Measurements from ENCODE around the gene STAT2.
A peak's percentile ranks its signal among the peaks of the same experiment; 100 is the strongest.

The STAT2 gene

DNA sequence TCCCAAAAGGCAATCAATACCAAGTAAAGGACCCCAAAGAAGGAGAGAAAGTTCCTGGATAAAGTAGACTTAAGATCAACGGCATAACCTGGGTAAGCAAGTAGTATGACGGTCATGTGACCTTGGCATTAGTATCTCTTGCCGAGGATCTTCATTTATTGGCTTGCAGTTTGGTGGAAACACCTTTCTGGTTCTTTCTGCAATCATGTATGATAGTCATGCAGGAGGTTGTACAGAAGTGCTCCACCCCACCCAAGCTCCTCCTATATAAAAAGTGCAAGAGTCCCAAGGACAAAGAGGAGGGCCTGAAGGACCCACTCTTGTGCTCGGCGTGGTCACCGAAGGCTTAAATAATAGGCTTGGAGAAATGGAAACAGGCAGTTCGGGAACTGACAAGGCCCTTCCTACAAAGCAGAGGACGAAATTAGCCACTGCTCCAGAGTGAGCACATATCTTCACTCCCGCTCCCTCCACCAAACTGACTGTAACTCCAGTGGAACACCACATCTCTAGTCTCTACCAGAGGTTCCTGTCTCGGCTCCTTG, 60.5 kb downstream of the STAT2 start:
- peaks cover 27% of the 10 kb centered on the region for H3K36me3 Mint-ChIP-seq (ENCODE audit: low read depth)
- peak; percentile 7 for ATAC-seq
- peak overlapping the region; percentile 96 for H3K4me3 Mint-ChIP-seq
- H3K27me3 Mint-ChIP-seq = no peaks in the 10 kb centered on the region
- no peaks in the 10 kb centered on the region for H3K9me3 Mint-ChIP-seq
- peaks cover 51% of the 10 kb centered on the region for H3K4me1 Mint-ChIP-seq
- H3K27ac Mint-ChIP-seq = peak overlapping the region; percentile 96
- no peak for DNase-seq

DNA sequence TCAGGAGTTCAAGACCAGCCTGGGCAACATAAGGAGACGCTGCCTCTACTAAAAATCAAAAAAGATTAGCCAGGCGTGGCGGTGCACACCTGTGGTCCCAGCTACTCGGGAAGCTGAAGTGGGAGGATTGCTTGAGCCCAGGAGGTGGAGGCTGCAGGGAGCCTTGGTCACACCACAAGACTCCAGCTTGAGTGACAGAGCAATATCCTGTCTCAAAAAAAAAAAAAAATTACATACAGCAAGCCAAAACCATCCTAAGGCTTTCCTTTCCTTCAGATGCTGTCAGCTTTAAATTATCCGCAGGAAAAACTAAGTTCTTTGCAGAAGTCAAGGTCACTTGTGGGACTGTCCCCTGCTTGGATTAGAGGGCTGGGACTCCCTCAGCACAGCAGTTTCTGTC, 61.1 kb downstream of the STAT2 start:
- peaks cover 53% of the 10 kb centered on the region for H3K4me1 Mint-ChIP-seq

DNA sequence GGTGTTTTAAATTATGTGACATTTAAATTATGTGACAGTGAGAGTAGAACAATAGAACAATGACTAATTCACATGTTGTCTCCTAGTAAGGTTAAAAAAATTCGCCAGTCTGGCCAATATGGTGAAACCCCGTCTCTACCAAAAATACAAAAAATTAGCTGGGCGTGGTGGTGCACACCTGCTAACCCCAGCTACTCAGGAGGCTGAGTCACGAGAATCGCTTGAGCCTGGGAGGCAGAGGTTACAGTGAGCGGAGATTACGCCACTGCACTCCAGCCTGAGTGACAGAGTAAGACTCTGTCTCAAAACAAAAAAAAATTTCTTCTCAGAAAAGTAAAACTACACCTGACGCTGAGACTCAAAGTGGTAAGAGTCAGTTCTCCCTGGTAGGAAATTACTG, 62.5 kb downstream of the STAT2 start:
- DNase-seq (no peak), ATAC-seq (no peak)
- peak overlapping the region; percentile 42 for H3K4me3 Mint-ChIP-seq
- H3K36me3 Mint-ChIP-seq (ENCODE audit: low read depth) = peaks cover 27% of the 10 kb centered on the region
- peak overlapping the region; percentile 60 for H3K27ac Mint-ChIP-seq
- peaks cover 61% of the 10 kb centered on the region for H3K4me1 Mint-ChIP-seq
- no peaks in the 10 kb centered on the region for H3K27me3 Mint-ChIP-seq
- no peaks in the 10 kb centered on the region for H3K9me3 Mint-ChIP-seq

More for the DNA sequence above, 61.1 kb downstream of the STAT2 start:
- peaks cover 25% of the 10 kb centered on the region for H3K36me3 Mint-ChIP-seq (ENCODE audit: low read depth)
- H3K4me3 Mint-ChIP-seq = peak overlapping the region; percentile 96
- no peaks in the 10 kb centered on the region for H3K27me3 Mint-ChIP-seq
- no peaks in the 10 kb centered on the region for H3K9me3 Mint-ChIP-seq
- DNase-seq = no peak
- ATAC-seq = no peak
- H3K27ac Mint-ChIP-seq = peak overlapping the region; percentile 96

DNA sequence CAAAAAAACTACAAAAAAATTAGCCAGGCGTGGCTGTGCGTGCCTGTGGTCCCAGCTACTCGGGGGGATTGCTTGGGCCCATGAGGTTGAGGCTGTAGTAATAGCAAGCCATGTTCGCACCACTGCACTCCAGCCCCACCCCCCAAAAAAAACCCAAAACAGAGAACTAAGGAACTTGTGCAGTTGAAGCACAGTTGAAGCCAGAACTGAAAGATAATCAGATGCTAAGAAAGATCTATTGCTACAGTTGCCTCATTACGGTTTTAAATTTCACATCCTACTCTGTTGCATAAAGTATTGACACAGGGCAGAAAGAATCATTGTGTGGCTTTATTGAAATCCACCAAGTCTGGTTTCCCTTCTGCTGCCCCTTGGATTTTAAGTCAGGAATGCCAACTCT, 63.6 kb downstream of the STAT2 start:
- DNase-seq = no peak
- H3K27ac Mint-ChIP-seq = no peak overlapping the region
- no peak overlapping the region for H3K4me3 Mint-ChIP-seq

DNA sequence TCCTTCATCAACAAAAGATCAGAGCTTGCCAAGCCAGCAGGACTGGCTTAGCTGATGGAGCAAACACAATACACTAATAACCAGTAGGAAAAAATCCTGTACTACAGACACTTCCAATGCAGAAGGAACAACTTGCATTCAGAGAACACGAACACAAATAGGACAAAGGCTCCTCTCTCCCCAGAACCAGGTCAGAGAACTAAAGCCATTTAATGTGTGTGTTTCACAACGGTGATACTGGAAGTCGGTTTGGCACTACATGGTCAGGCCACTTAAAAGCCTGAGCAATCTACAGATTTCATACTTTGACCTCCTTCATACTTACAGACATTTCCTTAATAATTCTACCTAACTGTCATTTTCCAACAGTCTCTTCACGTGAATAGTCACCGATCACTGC, 66.1 kb downstream of the STAT2 start:
- DNase-seq (no peak), ATAC-seq (no peak)
- Mint-ChIP-seq H3K4me3 (no peak overlapping the region), H3K9me3 (no peaks in the 10 kb centered on the region), H3K4me1 (peaks cover 62% of the 10 kb centered on the region), H3K36me3 (ENCODE audit: low read depth) (peaks cover 33% of the 10 kb centered on the region), H3K27ac (no peak overlapping the region), H3K27me3 (no peaks in the 10 kb centered on the region)

More for the DNA sequence above, 63.6 kb downstream of the STAT2 start:
- Mint-ChIP-seq H3K9me3 (no peaks in the 10 kb centered on the region), H3K27me3 (no peaks in the 10 kb centered on the region), H3K36me3 (ENCODE audit: low read depth) (peaks cover 27% of the 10 kb centered on the region), H3K4me1 (peaks cover 66% of the 10 kb centered on the region)
- no peak for ATAC-seq

Measured in activated naive CD8-positive, alpha-beta T cell treated with anti-CD3 and anti-CD28 coated beads, Interleukin-2, amount 50 U/mL, for 24 hours (primary cell).